ENCODE data around the gene ITGAE.

- TF ChIP-seq CTCF (IDR thresholded peaks at IDR 0.05), result no peak
- no peak for TF ChIP-seq EZH2 (IDR thresholded peaks at IDR 0.05)
- no peak for TF ChIP-seq EZH2phosphoT487 (IDR thresholded peaks at IDR 0.05)
Observed at GRCh38 chr17:3812284-3812683, 11.3 kb upstream of the ITGAE start.
